GM19238 (cell line): ENCODE measurements around the gene LEPR.
"Not testable (repeated sequence)": the region's sequence is repeated elsewhere in the genome, so short reads cannot be mapped to it uniquely, and the experiment has no call there.

Experiments
- DNase-seq: peaks from one replicate; pipeline ENCODE4 v3.0.0; 2011; ENCODE audit warnings: low spot score; ENCODE audit not compliant: insufficient read length

The LEPR gene

GRCh38 chr1:65434255-65434654 is 13.8 kb downstream of the LEPR start:
- no peak for DNase-seq

- DNase-seq, result no peak
Observed at GRCh38 chr1:65434760-65435159, 14.3 kb downstream of the LEPR start.

DNA sequence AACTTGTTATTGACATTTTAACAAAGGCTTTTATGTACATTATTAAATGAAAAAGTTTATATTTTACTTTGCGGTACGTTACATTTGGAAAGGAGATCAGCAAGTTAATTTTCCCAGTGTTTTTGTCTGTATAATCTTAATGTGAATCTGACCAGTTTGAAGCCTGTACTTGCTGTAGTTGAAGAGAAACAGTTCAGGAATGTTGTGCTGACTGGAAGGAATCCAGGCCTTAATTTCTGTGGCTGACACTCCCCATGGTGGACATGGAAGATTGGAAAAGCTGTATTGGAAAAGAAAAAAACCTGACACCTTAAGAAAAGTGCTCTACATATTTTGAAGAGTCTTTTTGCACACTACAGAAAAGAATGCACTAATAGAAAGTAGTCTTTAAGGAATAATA is 15.5 kb downstream of the LEPR start:
- DNase-seq, result no peak

DNA sequence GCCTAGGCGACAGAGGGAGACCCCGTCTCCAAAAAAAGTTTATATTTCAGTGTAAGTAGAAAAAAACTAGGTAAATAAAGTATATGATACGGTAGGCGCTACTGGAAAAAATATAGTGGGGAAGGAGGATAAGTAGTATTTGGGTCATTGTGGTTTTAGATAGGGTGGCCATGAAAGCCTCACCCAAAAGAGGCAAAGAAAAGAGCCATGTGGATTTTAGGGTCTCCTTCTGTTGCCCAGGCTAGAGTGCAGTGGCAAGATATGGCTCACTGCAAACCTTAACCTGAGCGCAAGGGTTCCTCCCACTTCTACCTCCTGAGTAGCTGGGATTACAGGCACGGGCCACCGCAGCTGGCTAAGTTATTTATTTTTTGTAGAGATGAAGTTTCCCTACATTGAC is 17.1 kb downstream of the LEPR start:
- no peak for DNase-seq

DNA sequence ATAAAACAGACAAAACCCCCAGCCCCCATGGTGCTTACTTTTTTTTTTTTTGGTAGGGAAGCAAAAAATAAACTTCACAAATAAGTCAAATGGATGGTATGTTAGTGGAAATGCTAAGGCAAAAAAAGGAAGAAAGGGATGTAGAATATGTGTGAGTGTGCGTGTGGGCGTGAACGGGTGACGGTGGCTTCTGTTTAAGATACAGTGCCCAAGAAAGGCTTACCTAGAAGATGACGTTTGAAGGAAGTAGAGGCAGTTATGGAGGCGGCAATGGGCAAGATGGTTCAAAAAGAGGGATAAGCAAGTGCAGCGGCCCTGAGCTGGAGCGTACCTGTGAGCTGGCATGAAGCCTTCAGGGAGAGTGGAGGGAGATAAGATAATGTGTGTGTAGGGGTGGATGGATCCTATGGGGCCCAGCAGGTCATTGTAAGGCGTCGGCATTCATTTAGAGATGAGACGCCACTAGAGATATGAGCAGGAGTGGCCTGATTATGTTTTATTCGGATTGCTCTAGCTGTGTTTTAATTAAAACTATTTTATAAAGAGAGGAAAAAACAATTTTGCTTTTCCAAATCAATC is 19.9 kb downstream of the LEPR start:
- no peak for DNase-seq

DNA sequence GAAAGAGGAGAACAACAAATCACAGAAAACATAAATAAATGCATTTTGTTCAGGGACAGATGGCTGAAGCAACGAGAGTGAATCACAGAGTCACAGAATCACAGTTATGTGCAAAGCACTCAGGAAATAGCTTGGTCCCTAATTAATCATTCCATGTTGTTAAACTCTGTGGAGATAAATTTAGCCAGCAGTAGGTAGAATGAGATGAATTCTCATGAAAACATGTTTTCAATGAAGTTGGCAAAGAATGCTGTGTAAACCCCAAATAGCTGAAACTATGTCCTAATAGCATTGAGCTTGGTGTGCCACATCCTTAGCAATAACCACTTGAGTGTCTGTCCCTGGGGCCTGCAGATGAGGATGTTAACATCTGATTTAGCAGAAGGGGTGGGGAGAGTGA is 20.4 kb downstream of the LEPR start:
- DNase-seq, result no peak

DNA sequence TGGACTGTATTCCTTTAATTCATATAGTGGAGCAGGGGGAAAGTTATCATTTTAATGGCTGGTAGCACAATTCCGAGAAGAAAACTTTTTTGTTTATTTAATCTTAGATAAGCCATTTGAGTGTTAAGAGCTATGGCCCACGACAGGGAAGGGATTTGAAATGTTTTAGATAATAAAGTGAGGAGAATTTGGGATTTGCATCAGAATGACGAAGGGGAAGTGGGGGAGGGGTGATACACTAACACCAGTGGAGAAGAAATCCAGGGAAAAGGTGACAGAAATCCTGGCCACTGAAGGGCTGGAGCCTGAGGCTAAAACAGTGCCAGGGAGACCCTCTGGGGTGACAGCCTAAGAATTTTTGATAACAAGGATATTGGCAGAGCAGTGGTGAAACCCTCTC is 21.0 kb downstream of the LEPR start:
- no peak for DNase-seq

GRCh38 chr1:65442442-65442841 is 22.0 kb downstream of the LEPR start:
- no peak for DNase-seq

DNA sequence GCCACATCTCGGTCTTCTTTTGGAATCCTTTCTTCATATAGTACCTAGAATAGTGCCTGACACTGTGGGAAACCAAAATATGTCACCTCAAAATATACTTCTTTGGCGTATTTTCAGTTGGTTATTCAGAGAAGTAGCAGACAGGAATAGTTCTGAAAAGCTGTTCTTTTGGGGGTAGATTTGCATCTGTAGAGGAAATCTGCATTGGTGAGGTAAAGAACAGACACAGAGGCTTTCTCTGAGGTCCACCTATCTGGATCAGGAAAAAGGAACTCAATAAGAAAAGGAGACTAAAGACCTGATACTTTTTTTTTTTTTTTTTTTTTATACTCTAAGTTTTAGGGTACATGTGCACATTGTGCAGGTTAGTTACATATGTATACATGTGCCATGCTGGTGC is 23.2 kb downstream of the LEPR start:
- no peak for DNase-seq

DNA sequence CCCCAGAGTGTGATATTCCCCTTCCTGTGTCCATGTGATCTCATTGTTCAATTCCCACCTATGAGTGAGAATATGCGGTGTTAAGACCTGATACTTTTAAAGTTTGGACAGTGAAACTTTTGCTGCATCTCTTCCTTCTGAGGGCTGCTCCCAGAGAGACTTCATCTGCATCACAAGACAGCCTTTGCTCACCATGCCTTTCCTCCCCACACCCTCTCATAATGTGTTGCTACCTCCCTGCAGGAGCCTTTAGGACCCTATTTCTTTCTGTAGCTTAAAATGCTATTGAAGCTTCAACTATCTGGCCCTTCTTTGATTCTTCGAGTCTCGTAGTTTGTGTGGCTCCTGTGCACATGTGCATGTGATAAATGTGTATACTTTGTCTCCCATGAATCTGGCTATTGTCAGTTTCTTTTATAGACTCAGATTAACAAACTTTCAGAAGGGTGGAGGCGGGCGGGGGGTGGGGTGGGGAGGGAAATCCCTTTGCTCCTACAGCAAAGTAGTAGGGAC is 23.7 kb downstream of the LEPR start:
- DNase-seq, result no peak

DNA sequence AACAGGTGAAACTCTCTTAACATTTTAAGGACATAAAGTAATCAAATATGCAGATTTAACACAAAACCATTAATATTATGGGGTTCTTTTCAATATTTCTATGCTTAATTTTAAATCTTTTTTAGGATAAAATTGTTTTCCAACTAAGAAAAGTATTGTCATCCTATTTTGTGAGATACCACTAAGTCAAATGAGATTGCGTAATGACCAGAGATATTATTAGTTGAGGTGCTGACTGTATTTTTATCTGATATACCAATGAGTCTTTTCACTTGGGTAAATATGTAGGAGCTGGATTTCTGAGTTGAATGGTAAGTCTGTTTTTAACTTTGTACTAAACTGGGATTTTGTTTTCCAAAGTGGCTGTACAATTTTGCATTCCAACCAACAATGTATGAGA is 25.4 kb downstream of the LEPR start:
- DNase-seq, result no peak

GRCh38 chr1:65449214-65449823 is 28.9 kb downstream of the LEPR start:
- DNase-seq, result no peak

DNA sequence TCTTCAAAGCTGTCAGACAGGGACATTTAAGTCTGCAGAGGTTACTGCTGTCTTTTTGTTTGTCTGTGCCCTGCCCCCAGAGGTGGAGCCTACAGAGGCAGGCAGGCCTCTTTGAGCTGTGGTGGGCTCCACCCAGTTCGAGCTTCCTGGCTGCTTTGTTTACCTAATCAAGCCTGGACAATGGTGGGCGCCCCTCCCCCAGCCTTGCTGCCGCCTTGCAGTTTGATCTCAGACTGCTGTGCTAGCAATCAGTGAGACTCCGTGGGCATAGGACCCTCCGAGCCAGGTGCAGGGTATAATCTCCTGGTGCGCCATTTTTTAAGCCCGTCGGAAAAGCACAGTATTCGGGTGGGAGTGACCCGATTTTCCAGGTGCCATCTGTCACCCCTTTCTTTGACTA is 35.2 kb downstream of the LEPR start:
- not testable (repeated sequence) for DNase-seq

- DNase-seq, result no peak
Observed at GRCh38 chr1:65456481-65456880, 36.0 kb downstream of the LEPR start.

DNA sequence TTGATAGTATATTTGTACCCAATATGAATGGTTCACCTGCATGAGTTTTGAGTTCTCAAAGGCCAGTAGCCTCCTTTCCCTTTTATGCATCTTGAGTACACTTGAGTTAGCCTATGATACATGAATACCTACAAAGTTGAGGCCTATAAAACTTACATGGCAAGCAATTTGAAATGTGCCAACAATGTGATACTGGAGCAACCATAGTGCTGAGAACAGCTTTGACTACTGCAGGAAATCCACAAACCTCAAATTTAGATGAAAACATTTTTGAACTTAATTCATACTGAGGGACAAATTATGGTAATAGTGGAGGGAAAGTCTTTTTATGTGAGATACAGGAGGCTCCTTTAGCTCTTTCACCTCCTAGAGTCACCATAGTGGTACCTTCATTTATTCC is 37.4 kb downstream of the LEPR start:
- no peak for DNase-seq

GRCh38 chr1:65458730-65459396 is 38.4 kb downstream of the LEPR start:
- no peak for DNase-seq

DNA sequence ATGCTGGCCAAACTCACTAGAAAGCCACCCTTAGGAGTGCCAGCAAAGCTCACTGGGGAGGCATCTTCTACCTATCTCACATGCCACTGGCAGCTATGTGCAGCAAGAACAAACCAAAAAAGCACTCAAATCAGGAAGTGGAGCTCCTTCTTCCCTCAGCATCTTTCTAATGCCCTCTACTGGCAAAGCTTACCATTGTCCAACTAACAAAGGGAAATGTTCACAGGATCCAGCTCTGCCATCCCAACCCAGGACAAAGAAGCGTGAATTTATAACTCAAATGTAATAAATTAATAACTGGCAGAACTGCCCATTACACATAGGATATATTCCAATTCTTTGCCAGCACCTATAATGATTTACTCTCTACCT is 38.9 kb downstream of the LEPR start:
- DNase-seq, result peak; percentile 10

- not testable (repeated sequence) for DNase-seq
Observed at GRCh38 chr1:65465837-65466236, 45.4 kb downstream of the LEPR start.

DNA sequence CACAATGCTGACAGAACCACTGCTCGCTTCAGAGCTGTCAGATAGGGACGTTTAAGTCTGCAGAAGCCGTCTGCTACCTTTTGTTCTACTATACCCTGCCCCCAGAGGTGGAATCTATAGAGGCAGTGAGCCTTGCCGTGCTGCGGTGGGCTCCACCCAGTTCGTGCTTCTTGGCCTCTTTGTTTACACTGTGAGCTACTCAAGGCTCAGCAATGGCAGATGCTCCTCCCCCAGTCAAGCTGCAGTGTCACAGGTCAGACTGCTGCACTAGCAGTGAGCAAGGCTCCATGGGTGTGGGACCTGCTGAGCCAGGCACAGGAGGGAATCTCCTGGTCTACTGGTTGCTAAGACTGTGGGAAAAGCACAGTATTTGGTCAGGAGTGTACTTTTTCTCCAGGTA is 47.1 kb downstream of the LEPR start:
- DNase-seq, result no peak

DNA sequence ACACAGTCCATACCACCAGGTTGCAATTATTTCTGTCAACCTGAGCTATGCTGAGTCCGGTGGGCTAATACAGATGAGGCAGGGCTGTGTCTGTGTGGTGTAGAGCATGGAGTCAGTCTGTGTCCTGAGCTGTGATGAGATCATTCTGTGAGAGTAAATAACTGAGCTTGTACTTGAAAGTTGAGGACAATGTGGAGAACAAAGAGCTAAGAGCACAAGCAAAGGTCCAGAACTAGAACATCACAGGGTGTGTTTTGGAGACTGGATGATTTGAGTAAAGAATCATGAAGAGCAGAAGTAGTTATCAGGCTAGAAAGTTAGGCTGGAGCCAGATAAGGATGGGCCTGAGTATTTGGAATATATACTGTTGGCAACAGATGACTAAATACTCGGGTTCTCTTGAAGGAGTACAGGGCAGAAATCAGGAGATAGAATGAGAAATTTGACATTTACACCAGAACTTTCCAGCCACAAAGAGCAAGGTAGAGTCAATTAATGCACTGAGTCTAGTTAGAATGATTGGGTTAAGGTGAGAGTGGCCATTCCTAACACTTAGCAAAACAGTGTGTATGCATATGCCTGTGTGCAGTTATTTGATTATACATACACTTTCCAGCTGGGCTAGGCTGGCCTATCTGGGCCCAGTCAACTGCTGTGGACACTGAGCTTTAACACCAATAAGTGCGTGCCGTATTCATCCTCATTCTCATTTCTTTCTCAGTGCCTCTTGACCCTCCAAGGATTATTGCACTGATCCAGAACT is 48.8 kb downstream of the LEPR start:
- DNase-seq, result no peak

DNA sequence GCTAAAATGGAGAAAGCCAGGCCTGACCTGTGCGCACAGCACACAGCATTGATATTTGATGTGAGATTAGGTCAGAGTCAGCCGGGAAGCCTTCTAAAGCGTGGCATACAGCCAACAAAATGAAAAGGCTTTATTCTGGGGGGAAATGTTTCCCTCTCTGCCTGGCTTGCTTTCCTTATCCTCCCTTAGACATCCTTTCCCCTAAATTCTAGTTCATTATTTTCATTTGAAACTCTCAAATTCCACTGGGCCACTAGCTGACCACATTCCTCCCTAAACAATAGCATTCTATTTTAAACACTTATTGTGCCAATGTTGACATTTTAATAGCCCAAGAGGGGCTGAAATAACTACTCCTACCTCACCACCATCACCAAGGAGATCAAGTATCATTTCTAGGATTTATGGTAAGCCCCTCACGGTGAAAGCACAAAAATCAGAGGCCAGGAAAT is 49.4 kb downstream of the LEPR start:
- DNase-seq, result no peak
